Chondrocyte (in vitro differentiated cells): ENCODE measurements around the gene MOGAT3. TPM values are rescaled to one million over a fixed set of nuclear protein-coding genes. Genes with fewer than 3 reads are reported as not detected.
A peak's percentile ranks its signal among the peaks of the same experiment; 100 is the strongest.

Experiments
- DNase-seq: peaks from one replicate; pipeline ENCODE4 v3.0.0; 2021; ENCODE audit warnings: mixed read lengths, low spot score
- H3K27ac Mint-ChIP-seq: one replicate; pipeline ENCODE4 v1.8.0; 2021; ENCODE audit warnings: mild to moderate bottlenecking, moderate library complexity, mixed read lengths; ENCODE audit not compliant: unreplicated experiment
- H3K27me3 Mint-ChIP-seq: 2 replicates; pipeline ENCODE4 v1.8.0; 2021; ENCODE audit warnings: low read depth, mixed read lengths
- H3K36me3 Mint-ChIP-seq: 2 replicates; pipeline ENCODE4 v1.8.0; 2021; ENCODE audit warnings: low read depth, mixed read lengths
- H3K4me1 Mint-ChIP-seq: 2 replicates; pipeline ENCODE4 v1.8.0; 2021; ENCODE audit warnings: low read depth, mild to moderate bottlenecking, mixed read lengths
- H3K4me3 Mint-ChIP-seq: one replicate; pipeline ENCODE4 v1.8.0; 2021; ENCODE audit warnings: mild to moderate bottlenecking, moderate library complexity, mixed read lengths; ENCODE audit not compliant: unreplicated experiment
- H3K9me3 Mint-ChIP-seq: 2 replicates; pipeline ENCODE4 v1.8.0; 2021; ENCODE audit warnings: low read depth, mixed read lengths
- total RNA-seq: library from RNA; stranded (reverse); gene quantifications from 3 replicates; pipeline ENCODE4 v1.2.1, GENCODE V29; 2021
- TF ChIP-seq, protein P1 (sequence below): fragments of 200-600 bp; sonication (generic); IDR thresholded peaks from 2 replicates; pipeline ENCODE4 v1.5.0; 2021; ENCODE audit warnings: antibody characterized with exemption, mild to moderate bottlenecking, moderate library complexity

Gene MOGAT3
- total RNA-seq, 1 donor from 2014 or later: not detected

DNA sequence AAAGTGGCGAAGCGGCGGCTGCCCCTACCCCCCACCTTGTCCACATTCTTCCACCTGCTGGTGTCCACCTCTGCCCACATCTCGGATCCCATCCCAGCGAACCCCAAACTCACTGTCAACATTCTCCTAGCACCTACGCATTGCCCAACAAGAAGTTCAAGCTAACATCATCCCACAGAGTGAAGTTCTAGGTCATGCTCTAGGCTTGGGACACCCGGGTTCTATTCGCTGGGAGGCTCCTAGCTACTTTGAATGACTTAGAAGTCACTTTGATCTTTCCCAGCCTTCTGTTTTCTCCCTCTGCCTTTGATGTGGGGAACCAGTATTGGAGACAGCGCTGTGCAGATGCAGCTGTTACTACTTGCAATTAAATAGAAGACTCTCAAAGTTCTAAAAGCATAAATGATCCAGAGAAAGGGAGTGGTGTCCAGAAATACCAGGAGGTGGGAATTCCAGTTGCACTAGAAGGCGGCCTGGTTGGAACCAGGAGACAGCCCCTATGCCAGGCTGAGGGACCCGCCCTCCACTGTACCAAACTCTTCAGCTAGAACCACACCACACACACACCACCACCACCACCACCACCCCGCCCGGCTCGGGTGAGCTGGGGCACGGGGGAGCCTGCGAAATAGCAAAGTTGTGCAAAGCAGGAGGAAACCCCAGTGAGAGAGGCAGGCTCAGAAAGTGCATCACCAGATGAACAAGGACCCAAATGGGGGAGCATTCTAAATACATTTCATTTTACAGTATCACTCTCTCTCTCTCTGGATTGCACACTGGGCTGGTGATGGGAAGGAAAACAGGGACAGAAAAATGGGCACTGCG, 30.0 kb downstream of the MOGAT3 start:
- no peak overlapping the region for H3K4me3 Mint-ChIP-seq
- no peak overlapping the region for H3K27ac Mint-ChIP-seq
- peaks cover 78% of the 10 kb centered on the region for H3K27me3 Mint-ChIP-seq
- no peak for DNase-seq
- TF ChIP-seq, protein P1, sequence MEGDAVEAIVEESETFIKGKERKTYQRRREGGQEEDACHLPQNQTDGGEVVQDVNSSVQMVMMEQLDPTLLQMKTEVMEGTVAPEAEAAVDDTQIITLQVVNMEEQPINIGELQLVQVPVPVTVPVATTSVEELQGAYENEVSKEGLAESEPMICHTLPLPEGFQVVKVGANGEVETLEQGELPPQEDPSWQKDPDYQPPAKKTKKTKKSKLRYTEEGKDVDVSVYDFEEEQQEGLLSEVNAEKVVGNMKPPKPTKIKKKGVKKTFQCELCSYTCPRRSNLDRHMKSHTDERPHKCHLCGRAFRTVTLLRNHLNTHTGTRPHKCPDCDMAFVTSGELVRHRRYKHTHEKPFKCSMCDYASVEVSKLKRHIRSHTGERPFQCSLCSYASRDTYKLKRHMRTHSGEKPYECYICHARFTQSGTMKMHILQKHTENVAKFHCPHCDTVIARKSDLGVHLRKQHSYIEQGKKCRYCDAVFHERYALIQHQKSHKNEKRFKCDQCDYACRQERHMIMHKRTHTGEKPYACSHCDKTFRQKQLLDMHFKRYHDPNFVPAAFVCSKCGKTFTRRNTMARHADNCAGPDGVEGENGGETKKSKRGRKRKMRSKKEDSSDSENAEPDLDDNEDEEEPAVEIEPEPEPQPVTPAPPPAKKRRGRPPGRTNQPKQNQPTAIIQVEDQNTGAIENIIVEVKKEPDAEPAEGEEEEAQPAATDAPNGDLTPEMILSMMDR: no peak
- H3K9me3 Mint-ChIP-seq: no peaks in the 10 kb centered on the region
- no peaks in the 10 kb centered on the region for H3K36me3 Mint-ChIP-seq
- H3K4me1 Mint-ChIP-seq: peaks cover 44% of the 10 kb centered on the region

GRCh38 chr7:101169838-101170551, 30.8 kb downstream of the MOGAT3 start:
- H3K4me1 Mint-ChIP-seq: peaks cover 52% of the 10 kb centered on the region
- H3K27me3 Mint-ChIP-seq: peaks cover 73% of the 10 kb centered on the region
- no peaks in the 10 kb centered on the region for H3K9me3 Mint-ChIP-seq
- no peak for DNase-seq
- no peak overlapping the region for H3K27ac Mint-ChIP-seq
- H3K36me3 Mint-ChIP-seq: peaks cover 2% of the 10 kb centered on the region
- TF ChIP-seq, protein P1: peak; percentile 88
- peak overlapping the region; percentile 15 for H3K4me3 Mint-ChIP-seq

- DNase-seq: no peak
- Mint-ChIP-seq H3K27ac (no peak overlapping the region), H3K27me3 (peaks cover 68% of the 10 kb centered on the region), H3K4me1 (peaks cover 58% of the 10 kb centered on the region), H3K9me3 (no peaks in the 10 kb centered on the region), H3K4me3 (peak overlapping the region; percentile 15), H3K36me3 (peaks cover 2% of the 10 kb centered on the region)
- TF ChIP-seq, protein P1: no peak
These were observed 31.6 kb downstream of the MOGAT3 start for GRCh38 chr7:101169110-101169837.

DNA sequence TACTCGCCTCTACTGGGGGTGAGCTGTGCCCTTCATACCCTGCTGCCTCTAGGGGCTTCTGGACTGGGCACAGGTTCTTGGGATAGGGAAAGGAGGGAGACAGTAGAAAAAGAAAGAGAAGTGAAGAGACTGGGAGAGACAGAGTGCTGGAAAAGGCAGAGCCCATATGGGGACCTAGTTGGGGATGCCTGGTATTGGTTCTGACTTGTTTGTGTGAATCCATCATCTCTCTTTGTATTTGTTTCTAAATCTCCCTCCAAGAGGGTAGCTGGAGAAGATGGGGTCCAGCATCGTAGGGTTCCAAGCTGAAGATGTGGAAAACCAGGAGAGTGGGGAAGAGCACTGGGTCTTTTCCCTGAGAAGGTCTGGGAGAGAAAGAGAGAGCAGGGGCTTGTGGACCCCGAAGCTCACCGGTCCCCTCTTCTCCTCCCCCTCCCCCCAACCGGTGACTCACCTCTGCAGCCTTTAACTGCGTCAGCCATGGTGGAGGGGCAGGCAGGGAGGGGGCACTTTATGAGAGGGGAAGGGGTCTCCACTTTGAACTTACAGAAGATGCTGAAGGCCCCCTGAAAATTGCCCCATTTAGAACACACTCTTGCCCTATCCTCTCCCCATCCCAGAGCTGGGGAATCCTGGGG, 32.3 kb downstream of the MOGAT3 start:
- no peak for DNase-seq
- TF ChIP-seq, protein P1: no peak
- Mint-ChIP-seq H3K4me1 (peaks cover 57% of the 10 kb centered on the region), H3K4me3 (no peak overlapping the region), H3K27me3 (peaks cover 63% of the 10 kb centered on the region), H3K9me3 (no peaks in the 10 kb centered on the region), H3K27ac (no peak overlapping the region), H3K36me3 (peaks cover 2% of the 10 kb centered on the region)
